ENCODE data around the gene FAM13A.
"Not testable (repeated sequence)": the region's sequence is repeated elsewhere in the genome, so short reads cannot be mapped to it uniquely, and the experiment has no call there.

Gene FAM13A

GRCh38 chr4:88998001-88998400, 59.0 kb downstream of the FAM13A start:
- no peak for DNase-seq

GRCh38 chr4:88995874-88996273, 61.1 kb downstream of the FAM13A start:
- no peak for DNase-seq

GRCh38 chr4:88995257-88995656, 61.7 kb downstream of the FAM13A start:
- DNase-seq = not testable (repeated sequence)

GRCh38 chr4:88993246-88993645, 63.7 kb downstream of the FAM13A start:
- no peak for DNase-seq

GRCh38 chr4:88991746-88992145, 65.2 kb downstream of the FAM13A start:
- DNase-seq = no peak

- DNase-seq = no peak
Measured at GRCh38 chr4:88989990-88990389, 67.0 kb downstream of the FAM13A start.

- DNase-seq = no peak
Measured at GRCh38 chr4:88985088-88985773, 71.8 kb downstream of the FAM13A start.

GRCh38 chr4:88982757-88983156, 74.2 kb downstream of the FAM13A start:
- no peak for DNase-seq

GRCh38 chr4:88981993-88982392, 75.0 kb downstream of the FAM13A start:
- no peak for DNase-seq

- DNase-seq = no peak
Measured at GRCh38 chr4:88981556-88981955, 75.4 kb downstream of the FAM13A start.

GRCh38 chr4:88979276-88979675, 77.7 kb downstream of the FAM13A start:
- DNase-seq = no peak

- DNase-seq = no peak
Measured at GRCh38 chr4:88976775-88977035, 80.3 kb downstream of the FAM13A start.

GRCh38 chr4:88975958-88976774, 80.8 kb downstream of the FAM13A start:
- DNase-seq = no peak

GRCh38 chr4:88971536-88971935, 85.4 kb downstream of the FAM13A start:
- no peak for DNase-seq

- DNase-seq = no peak
Measured at GRCh38 chr4:88969746-88970145, 87.2 kb downstream of the FAM13A start.

GRCh38 chr4:88969271-88969670, 87.7 kb downstream of the FAM13A start:
- no peak for DNase-seq

GRCh38 chr4:88967883-88968331, 89.1 kb downstream of the FAM13A start:
- DNase-seq = no peak

- DNase-seq = no peak
Measured at GRCh38 chr4:88965053-88965452, 91.9 kb downstream of the FAM13A start.

GRCh38 chr4:88964450-88964849, 92.5 kb downstream of the FAM13A start:
- DNase-seq = peak in 1 of 2 donors; percentile 45

- DNase-seq = no peak
Measured at GRCh38 chr4:88963817-88964216, 93.2 kb downstream of the FAM13A start.

- no peak for DNase-seq
Measured at GRCh38 chr4:88962396-88962795, 94.6 kb downstream of the FAM13A start.

GRCh38 chr4:88960576-88960975, 96.4 kb downstream of the FAM13A start:
- peak in 1 of 2 donors; percentile 86 for DNase-seq

- DNase-seq = no peak
Measured at GRCh38 chr4:88958080-88958479, 98.9 kb downstream of the FAM13A start.

- DNase-seq = peak in 1 of 2 donors; percentile 61
Measured at GRCh38 chr4:88957570-88957969, 99.4 kb downstream of the FAM13A start.

All from bone marrow (tissue), 2 donors.